ENCODE measurements around the gene ATP8B4. TPM values are rescaled to one million over a fixed set of nuclear protein-coding genes. Genes with fewer than 3 reads are reported as not detected.

The ATP8B4 gene
- total RNA-seq, 1 experiment from 2014 or later = not detected

GRCh38 chr15:50124631-50125030 lies 5.6 kb upstream of the ATP8B4 start:
- in situ Hi-C loops (cut with HindIII; ENCODE audit: low pct_unique_long_range_greater_than_20kb, low sequenced_read_pairs) (no loop called here), intact Hi-C loops (cut with micrococcal nuclease; ENCODE audit: unreplicated experiment) (no loop called here)
- Histone ChIP-seq H3K27ac (ENCODE audit: low read length) (no peak overlapping the region), H3K27me3 (ENCODE audit: control insufficient read depth, insufficient read depth, low read length) (no peaks in the 10 kb centered on the region), H3K9me3 (ENCODE audit: control insufficient read depth, insufficient read depth, low read depth, low read length) (no peaks in the 10 kb centered on the region), H3K4me1 (ENCODE audit: control insufficient read depth, insufficient read depth, low read length) (no peaks in the 10 kb centered on the region), H3K36me3 (ENCODE audit: control insufficient read depth, insufficient read depth, low read length) (no peaks in the 10 kb centered on the region), H3K4me3 (ENCODE audit: low read depth in 2 of 2, low read length in 2 of 2) (no peak overlapping the region)
- BruUV-seq (replicated peaks) = no TSS peak
- ChIA-PET CTCF (no interaction called here), POLR2A (no interaction called here)
- DNase-seq (ENCODE audit: low read depth, low spot score) = no peak
- TF ChIP-seq CTCF (IDR thresholded peaks at IDR 0.05) (no peak), POLR2AphosphoS5 (IDR thresholded peaks at IDR 0.05; ENCODE audit: low read depth, low read length) (no peak), TCF7L2 (IDR thresholded peaks at IDR 0.05; ENCODE audit: low read depth, low read length) (no peak), SIN3A (IDR thresholded peaks at IDR 0.05; ENCODE audit: borderline replicate concordance, insufficient read depth, low read depth, low read length) (no peak), REST (IDR thresholded peaks at IDR 0.05; ENCODE audit: insufficient read depth in 1 of 2, low read depth in 2 of 2, low read length in 1 of 2) (no peak)
- ATAC-seq = no peak

GRCh38 chr15:50123861-50124557 lies 5.0 kb upstream of the ATP8B4 start:
- no peak for ATAC-seq
- TF ChIP-seq REST (IDR thresholded peaks at IDR 0.05; ENCODE audit: insufficient read depth in 1 of 2, low read depth in 2 of 2, low read length in 1 of 2) (no peak), CTCF (IDR thresholded peaks at IDR 0.05) (no peak)
- BruUV-seq (replicated peaks) = no TSS peak
- H3K4me3 ChIP-seq (ENCODE audit: low read depth in 2 of 2, low read length in 2 of 2) = no peak overlapping the region
- intact Hi-C loops (cut with micrococcal nuclease; ENCODE audit: unreplicated experiment) = no loop called here
- no peaks in the 10 kb centered on the region for H3K4me1 ChIP-seq (ENCODE audit: control insufficient read depth, insufficient read depth, low read length)
- H3K9me3 ChIP-seq (ENCODE audit: control insufficient read depth, insufficient read depth, low read depth, low read length) = no peaks in the 10 kb centered on the region
- H3K36me3 ChIP-seq (ENCODE audit: control insufficient read depth, insufficient read depth, low read length) = no peaks in the 10 kb centered on the region
- H3K27ac ChIP-seq (ENCODE audit: low read length) = no peak overlapping the region
- in situ Hi-C loops (cut with HindIII; ENCODE audit: low pct_unique_long_range_greater_than_20kb, low sequenced_read_pairs) = no loop called here
- CTCF ChIA-PET = no interaction called here
- H3K27me3 ChIP-seq (ENCODE audit: control insufficient read depth, insufficient read depth, low read length) = no peaks in the 10 kb centered on the region
- no peak for DNase-seq (ENCODE audit: low read depth, low spot score)
- POLR2A ChIA-PET = no interaction called here

Measured in Panc1 (cell line).